HCT116 (cell line): Measurements from ENCODE around the gene KIF13A.

Source experiments
- EZH2 ChIP-seq: fragments of 200-600 bp; sonication (generic); IDR thresholded peaks from 2 replicates; pipeline ENCODE4 v1.6.1; 2017; ENCODE audit warnings: antibody characterized with exemption, mixed run types
- TF ChIP-seq, protein P1 (sequence below): IDR thresholded peaks from 2 replicates; pipeline ENCODE4 v1.6.1; 2012
- TF ChIP-seq, protein P2 (sequence below): IDR thresholded peaks from 2 replicates; pipeline ENCODE4 v1.6.1; 2012
- TF ChIP-seq, protein P3 (sequence below), 3 experiments: fragments of 200-600 bp in 1 of 3; sonication (generic) in 1 of 3; IDR thresholded peaks in 2 of 3; conservative IDR thresholded peaks in 1 of 3; 2 replicates each; pipeline ENCODE4 v1.5.1; 2012 to 2017; ENCODE audit warnings: low read depth in 2 of 3, low read length in 2 of 3, antibody characterized with exemption in 1 of 3, borderline replicate concordance in 1 of 3, control low read depth in 1 of 3, mild to moderate bottlenecking in 1 of 3, mixed read lengths in 1 of 3, mixed run types in 1 of 3, moderate library complexity in 1 of 3; ENCODE audit not compliant: insufficient read depth in 1 of 3

DNA sequence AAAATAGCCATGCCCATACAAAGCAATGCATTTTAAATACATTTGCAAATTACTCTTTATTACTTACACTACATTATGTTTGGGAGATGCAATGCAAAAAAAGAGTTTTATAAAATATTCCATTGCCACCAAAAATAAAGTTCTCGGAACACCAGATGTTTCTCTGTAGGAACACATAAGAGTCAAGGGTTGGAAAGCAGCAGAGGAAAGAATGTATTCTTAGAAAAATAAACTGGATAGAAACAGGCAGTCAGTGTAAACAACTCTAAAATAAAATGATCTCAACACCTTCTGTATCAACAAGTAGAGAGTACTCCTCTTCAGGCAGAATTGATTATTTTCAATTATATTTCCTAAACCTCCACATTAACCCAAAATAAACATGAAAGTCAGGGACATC lies 28.1 kb downstream of the KIF13A start:
- TF ChIP-seq EZH2: no peak
- TF ChIP-seq, protein P1, sequence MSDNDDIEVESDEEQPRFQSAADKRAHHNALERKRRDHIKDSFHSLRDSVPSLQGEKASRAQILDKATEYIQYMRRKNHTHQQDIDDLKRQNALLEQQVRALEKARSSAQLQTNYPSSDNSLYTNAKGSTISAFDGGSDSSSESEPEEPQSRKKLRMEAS: no peak
- TF ChIP-seq, protein P2, sequence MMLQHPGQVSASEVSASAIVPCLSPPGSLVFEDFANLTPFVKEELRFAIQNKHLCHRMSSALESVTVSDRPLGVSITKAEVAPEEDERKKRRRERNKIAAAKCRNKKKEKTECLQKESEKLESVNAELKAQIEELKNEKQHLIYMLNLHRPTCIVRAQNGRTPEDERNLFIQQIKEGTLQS: no peak
- TF ChIP-seq, protein P3, sequence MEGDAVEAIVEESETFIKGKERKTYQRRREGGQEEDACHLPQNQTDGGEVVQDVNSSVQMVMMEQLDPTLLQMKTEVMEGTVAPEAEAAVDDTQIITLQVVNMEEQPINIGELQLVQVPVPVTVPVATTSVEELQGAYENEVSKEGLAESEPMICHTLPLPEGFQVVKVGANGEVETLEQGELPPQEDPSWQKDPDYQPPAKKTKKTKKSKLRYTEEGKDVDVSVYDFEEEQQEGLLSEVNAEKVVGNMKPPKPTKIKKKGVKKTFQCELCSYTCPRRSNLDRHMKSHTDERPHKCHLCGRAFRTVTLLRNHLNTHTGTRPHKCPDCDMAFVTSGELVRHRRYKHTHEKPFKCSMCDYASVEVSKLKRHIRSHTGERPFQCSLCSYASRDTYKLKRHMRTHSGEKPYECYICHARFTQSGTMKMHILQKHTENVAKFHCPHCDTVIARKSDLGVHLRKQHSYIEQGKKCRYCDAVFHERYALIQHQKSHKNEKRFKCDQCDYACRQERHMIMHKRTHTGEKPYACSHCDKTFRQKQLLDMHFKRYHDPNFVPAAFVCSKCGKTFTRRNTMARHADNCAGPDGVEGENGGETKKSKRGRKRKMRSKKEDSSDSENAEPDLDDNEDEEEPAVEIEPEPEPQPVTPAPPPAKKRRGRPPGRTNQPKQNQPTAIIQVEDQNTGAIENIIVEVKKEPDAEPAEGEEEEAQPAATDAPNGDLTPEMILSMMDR (IDR thresholded peaks at IDR 0.05 in 2 of 3, conservative IDR thresholded peaks at IDR 0.05 in 1 of 3; ENCODE audit: borderline replicate concordance in 1 of 3, insufficient read depth in 1 of 3, low read depth in 2 of 3, low read length in 2 of 3): no peak
